Right cardiac atrium (tissue), 5 donors: ENCODE data around the gene RNF168. TPM values are rescaled to one million over a fixed set of nuclear protein-coding genes. Genes with fewer than 3 reads are reported as not detected.
A peak's percentile ranks its signal among the peaks of the same experiment; 100 is the strongest.
"Not testable (repeated sequence)": the region's sequence is repeated elsewhere in the genome, so short reads cannot be mapped to it uniquely, and the experiment has no call there.

ENCODE experiments used
- ATAC-seq, 2 donors: fragments of 200-7000 bp; cut with Tn5 transposase; one replicate each; pipeline versions ENCODE4 v1.8.0 to v1.9.1; 2020; ENCODE audit warnings: moderate library complexity in 2 of 2, mild to moderate bottlenecking in 1 of 2
- DNase-seq, 3 donors: peaks; one replicate each; pipeline ENCODE4 v3.0.0-alpha.2; 2020
- H3K27ac ChIP-seq: one replicate; pipeline ENCODE4 v1.5.1; 2013; ENCODE audit warnings: mild to moderate bottlenecking, low read length, control low read depth, moderate library complexity
- H3K27me3 ChIP-seq: one replicate; pipeline ENCODE4 v1.6.1; 2013; ENCODE audit not compliant: control insufficient read depth, insufficient read depth
- H3K4me1 ChIP-seq: one replicate; pipeline ENCODE4 v1.6.1; 2013; ENCODE audit warnings: low read length; ENCODE audit not compliant: control insufficient read depth, insufficient read depth
- H3K4me3 ChIP-seq: one replicate; pipeline ENCODE4 v1.5.1; 2013; ENCODE audit warnings: low read length, control low read depth
- H3K9me3 ChIP-seq: one replicate; pipeline ENCODE4 v1.6.1; 2013; ENCODE audit warnings: low read length; ENCODE audit not compliant: control insufficient read depth
- WGBS: extraction: QIAGEN DNeasy Blood & Tissue Kit; methylation state at CpG from one replicate; pipeline ENCODE4 v1.1.7; 2013; 5-methylcytosine and 5-hydroxymethylcytosine counted together
- intact Hi-C, 4 donors: fragments of 100-400 bp; cut with DNase I; formaldehyde crosslinking; loops; one replicate each; pipeline versions ENCODE4 v1.11.0 to v1.14.0; 2022 to 2023
- long read RNA-seq, 4 donors: library from polyadenylated mRNA; unstranded; transcript quantifications; one replicate each; pipeline ENCODE4 v2.0.0, GENCODE V29; 2020 to 2021
- polyA plus RNA-seq: library from polyadenylated mRNA; stranded (reverse); fragments of 200-250 nt; gene quantifications from one replicate; pipeline ENCODE4 v1.2.3, GENCODE V29; 2013
- total RNA-seq, 4 donors: library from RNA; stranded (reverse); fragmentation: NEBNext Ultra II Directional; extraction: Animal tissue kit (Norgen Biotek cat#: 25700); gene quantifications; one replicate each; pipeline ENCODE4 v1.2.1, GENCODE V29; 2021
- donor health status: healthy with polysubstance abuse.
- donor health status: DM: no; HTN: yes; CAD: no.
- donor health status: DM: no; HTN: no; CAD: no.
- donor health status: DM: no; HTN: yes; CAD: no; lungs with severe emphysema.
- donor health status: DM: yes; HTN: yes; CAD: no.

RNF168 gene, protein sequence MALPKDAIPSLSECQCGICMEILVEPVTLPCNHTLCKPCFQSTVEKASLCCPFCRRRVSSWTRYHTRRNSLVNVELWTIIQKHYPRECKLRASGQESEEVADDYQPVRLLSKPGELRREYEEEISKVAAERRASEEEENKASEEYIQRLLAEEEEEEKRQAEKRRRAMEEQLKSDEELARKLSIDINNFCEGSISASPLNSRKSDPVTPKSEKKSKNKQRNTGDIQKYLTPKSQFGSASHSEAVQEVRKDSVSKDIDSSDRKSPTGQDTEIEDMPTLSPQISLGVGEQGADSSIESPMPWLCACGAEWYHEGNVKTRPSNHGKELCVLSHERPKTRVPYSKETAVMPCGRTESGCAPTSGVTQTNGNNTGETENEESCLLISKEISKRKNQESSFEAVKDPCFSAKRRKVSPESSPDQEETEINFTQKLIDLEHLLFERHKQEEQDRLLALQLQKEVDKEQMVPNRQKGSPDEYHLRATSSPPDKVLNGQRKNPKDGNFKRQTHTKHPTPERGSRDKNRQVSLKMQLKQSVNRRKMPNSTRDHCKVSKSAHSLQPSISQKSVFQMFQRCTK
- total RNA-seq (10 to 100 TPM; 18.5 to 24.9 (median 22.6) TPM), polyA plus RNA-seq (6.8 TPM)
- long read RNA-seq, donor 1, full-length matches to known transcripts: 7 of 17 reads
- long read RNA-seq, donor 1, partial matches to known transcripts: 6 of 17 reads
- long read RNA-seq, donor 1, other reads (novel, unspliced or antisense): 4 of 17 reads
- long read RNA-seq, donor 2, full-length matches to known transcripts: 3 of 5 reads
- long read RNA-seq, donor 2, partial matches to known transcripts: 2 of 5 reads
- long read RNA-seq, donor 2, other reads (novel, unspliced or antisense): 0 of 5 reads
- long read RNA-seq, donor 3, full-length matches to known transcripts: 5 of 34 reads
- long read RNA-seq, donor 3, partial matches to known transcripts: 14 of 34 reads
- long read RNA-seq, donor 3, other reads (novel, unspliced or antisense): 15 of 34 reads
- long read RNA-seq, donor 4, full-length matches to known transcripts: 1 of 7 reads
- long read RNA-seq, donor 4, partial matches to known transcripts: 2 of 7 reads
- long read RNA-seq, donor 4, other reads (novel, unspliced or antisense): 4 of 7 reads

DNA sequence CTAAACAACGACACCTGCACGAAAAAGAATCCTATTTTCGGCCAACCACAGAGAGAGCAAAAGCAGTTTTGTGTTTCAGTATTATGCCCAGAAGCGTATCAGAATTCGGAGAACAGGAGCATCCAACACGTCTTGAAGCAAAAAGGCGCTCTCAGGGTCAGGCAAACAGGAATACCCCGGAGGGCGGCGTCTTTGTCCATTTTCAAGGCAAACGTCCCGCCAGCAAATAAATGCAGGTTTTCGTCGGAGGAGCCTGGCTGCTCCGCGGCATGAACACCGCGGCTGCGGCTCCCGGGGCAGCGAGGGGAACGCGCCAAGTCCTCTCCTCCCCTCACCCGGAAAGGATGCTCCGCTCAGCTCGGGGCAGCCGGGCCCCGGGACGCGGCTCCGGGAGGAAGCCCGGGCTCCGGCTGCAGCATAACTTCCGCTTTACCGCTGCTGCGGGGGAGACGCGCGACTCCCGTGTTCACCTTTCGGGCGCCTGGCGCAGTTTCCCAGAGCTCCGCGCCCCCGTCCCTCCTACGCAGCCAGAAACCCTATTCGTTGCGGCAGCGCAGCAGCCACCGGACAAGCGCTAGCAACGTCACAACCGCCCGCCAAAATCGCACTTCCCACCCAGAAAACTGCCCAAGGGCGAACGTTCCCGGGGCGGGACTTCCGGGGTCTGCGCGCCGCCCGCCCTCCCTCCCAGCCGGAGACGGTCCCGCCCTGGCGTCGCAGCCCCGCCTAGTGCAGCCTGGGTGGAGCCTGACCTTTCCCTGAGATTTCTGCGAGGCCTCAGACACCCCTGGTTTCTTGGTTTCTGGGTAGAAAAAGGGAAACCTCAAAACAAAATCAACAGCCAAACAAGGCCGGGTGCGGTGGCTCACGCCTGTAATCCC, at the start of gene RNF168:
RNF168 (minus strand) TSS at position 573 of the 881 bp plus-strand sequence. CDS start 595 bp downstream, outside the sequence.
- peaks cover 7% of the 10 kb centered on the region for H3K4me1 ChIP-seq
- peak; percentile 97 to 98 for ATAC-seq
- H3K27me3 ChIP-seq: no peaks in the 10 kb centered on the region
- peak within 1 kb of the TSS; percentile 97 for H3K4me3 ChIP-seq
- peak; percentile 97 to 99 (median 98) for DNase-seq
- H3K9me3 ChIP-seq: peaks cover 4% of the 10 kb centered on the region
- under 1% methylated on average over 75 of the region's 75 CpGs for WGBS
- peak within 1 kb of the TSS; percentile 97 for H3K27ac ChIP-seq
- intact Hi-C loops: no loop called here

DNA sequence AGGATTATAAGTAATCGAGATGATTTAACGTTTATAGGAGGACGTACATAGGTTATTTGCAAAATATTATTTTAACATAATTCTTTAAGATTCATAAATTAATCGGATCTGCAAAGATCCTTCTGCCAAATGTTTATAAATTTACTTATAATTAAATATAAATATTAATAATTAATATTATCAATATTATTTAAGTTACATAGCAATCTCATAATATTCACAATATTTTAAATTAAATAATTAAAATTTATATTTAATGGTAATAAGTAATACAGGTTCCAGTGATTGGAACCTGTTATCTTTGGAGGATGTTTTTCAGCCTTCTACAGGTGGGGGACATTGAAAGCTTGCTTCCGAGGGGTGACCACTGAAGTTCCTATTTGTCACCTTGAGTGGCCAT, 48.7 kb upstream of the RNF168 start:
- Histone ChIP-seq H3K9me3 (no peaks in the 10 kb centered on the region), H3K4me3 (no peak overlapping the region), H3K27ac (no peak overlapping the region), H3K27me3 (no peaks in the 10 kb centered on the region), H3K4me1 (no peaks in the 10 kb centered on the region)
- WGBS: 98% methylated on average over 5 of the region's 5 CpGs
- intact Hi-C loops: no loop called here
- ATAC-seq (no peak), DNase-seq (no peak)

DNA sequence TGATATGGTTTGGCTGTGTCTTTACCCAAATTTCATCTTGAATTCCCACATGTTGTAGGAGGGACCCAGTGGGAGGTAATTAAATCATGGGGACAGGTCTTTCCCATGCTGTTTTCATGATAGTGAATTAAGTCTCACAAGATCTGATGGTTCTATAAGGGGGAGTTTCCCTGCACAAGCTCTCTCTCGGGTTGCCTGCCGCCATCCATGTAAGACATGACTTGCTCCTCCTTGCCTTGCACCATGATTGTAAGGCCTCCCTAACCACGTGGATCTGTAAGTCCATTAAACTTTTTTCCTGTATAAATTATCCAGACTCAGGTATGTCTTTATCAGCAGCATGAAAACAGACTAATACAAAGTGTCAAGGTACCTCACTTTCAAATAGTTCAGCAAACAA, 46.6 kb upstream of the RNF168 start:
- intact Hi-C loops, DNase-seq: not testable (repeated sequence)
- 86% methylated on average over 3 of the region's 3 CpGs for WGBS

DNA sequence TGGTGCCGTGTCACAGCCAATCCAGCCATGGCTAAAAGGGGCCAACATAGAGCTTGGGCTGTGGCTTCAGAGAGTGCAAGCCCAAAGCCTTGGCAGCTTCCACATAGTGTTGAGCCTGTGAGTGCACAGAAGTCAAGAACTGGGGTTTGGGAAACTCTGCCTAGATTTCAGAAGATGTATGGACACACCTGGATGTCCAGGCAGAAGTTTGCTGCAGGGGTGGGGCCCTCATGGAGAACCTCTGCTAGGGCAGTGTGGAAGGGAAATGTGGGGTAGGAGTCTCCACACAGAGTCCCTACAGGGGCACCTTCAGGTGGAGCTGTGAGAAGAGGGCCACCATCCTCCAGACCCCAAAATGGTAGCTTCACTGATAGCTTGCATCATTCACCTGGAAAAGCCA, 45.7 kb upstream of the RNF168 start:
- ATAC-seq, DNase-seq, H3K27me3 ChIP-seq, H3K9me3 ChIP-seq, H3K4me3 ChIP-seq, intact Hi-C loops, H3K27ac ChIP-seq, H3K4me1 ChIP-seq: not testable (repeated sequence)
- WGBS: 96% methylated on average over 1 of the region's 1 CpG

More for the DNA sequence above, 46.6 kb upstream of the RNF168 start:
- not testable (repeated sequence) for H3K27me3 ChIP-seq, H3K4me1 ChIP-seq, H3K27ac ChIP-seq, H3K9me3 ChIP-seq, ATAC-seq, H3K4me3 ChIP-seq

DNA sequence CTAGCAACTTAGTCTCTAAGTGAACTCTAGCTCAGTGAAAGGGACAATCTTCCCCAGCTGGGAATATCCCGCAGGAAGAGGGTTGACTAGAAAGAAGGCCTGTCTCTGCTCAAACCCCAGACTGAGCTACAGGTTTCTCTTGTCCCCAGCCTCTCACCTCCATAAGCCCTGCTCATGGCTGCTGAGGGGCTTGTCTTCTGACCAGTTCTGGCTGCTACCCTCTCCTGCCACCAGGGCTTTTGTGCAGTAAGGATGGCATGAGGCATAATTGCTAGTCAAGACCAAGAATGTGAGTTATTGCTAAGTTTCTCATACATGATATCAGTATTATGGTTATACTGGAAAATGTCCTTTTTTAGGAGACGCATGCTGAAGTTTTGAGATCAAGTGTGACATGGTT, 43.5 kb upstream of the RNF168 start:
- no peaks in the 10 kb centered on the region for H3K4me1 ChIP-seq
- 90% methylated on average over 2 of the region's 2 CpGs for WGBS

DNA sequence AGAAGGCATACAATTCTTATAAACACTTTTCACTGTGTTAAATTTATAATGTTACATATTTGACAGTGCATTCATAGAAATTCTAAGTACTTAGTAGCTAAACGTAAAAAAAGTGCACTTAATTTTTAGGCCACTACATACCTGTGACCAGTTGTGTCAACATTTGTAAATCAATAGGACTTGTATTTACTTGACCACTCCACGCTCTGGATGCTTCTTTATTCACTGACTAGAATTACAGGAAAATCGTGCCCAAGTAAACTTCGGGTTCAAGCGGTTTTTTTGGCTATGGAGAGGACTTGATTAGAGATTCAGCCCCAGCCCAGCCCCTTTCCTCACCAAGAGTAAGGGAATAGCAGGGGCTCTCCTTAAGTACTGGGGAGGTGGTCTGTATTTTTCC, 43.0 kb upstream of the RNF168 start:
- ATAC-seq (no peak), DNase-seq (no peak)
- no peaks in the 10 kb centered on the region for H3K4me1 ChIP-seq
- intact Hi-C loops: no loop called here
- no peaks in the 10 kb centered on the region for H3K27me3 ChIP-seq
- H3K4me3 ChIP-seq: no peak overlapping the region
- H3K27ac ChIP-seq: no peak overlapping the region
- H3K9me3 ChIP-seq: no peaks in the 10 kb centered on the region
- 87% methylated on average over 5 of the region's 5 CpGs for WGBS

More for the DNA sequence above, 43.5 kb upstream of the RNF168 start:
- DNase-seq (no peak), ATAC-seq (no peak)
- Histone ChIP-seq H3K4me3 (no peak overlapping the region), H3K27ac (no peak overlapping the region), H3K27me3 (no peaks in the 10 kb centered on the region), H3K9me3 (no peaks in the 10 kb centered on the region)
- intact Hi-C loops: no loop called here

DNA sequence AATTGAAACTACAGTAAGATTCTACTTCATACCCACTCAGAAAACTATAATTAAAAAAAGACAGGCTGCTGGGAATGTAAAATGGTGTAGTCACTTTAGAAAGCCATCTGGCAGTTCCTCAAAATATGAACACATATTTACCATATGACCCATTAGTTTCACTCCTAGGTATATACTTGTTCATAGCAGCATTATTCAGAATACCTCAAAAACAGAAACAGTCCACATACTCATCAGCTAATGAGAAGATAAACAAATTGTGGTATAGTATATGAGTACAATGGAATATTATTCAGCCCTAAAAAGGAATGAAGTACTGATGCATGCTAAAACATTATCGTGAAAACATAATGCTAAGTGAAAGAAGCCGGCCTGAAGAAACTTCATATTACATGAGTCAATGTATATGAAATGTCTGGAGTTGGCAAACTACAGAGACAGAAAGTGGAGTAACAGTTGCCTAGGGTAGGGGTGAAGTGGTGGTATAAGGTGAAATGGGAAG, 41.0 kb upstream of the RNF168 start:
- no peak for DNase-seq
- no peaks in the 10 kb centered on the region for H3K4me1 ChIP-seq
- intact Hi-C loops: no loop called here
- ATAC-seq: no peak
- no peak overlapping the region for H3K27ac ChIP-seq
- H3K4me3 ChIP-seq: no peak overlapping the region
- no peaks in the 10 kb centered on the region for H3K27me3 ChIP-seq
- no peaks in the 10 kb centered on the region for H3K9me3 ChIP-seq
- 96% methylated on average over 2 of the region's 2 CpGs for WGBS

DNA sequence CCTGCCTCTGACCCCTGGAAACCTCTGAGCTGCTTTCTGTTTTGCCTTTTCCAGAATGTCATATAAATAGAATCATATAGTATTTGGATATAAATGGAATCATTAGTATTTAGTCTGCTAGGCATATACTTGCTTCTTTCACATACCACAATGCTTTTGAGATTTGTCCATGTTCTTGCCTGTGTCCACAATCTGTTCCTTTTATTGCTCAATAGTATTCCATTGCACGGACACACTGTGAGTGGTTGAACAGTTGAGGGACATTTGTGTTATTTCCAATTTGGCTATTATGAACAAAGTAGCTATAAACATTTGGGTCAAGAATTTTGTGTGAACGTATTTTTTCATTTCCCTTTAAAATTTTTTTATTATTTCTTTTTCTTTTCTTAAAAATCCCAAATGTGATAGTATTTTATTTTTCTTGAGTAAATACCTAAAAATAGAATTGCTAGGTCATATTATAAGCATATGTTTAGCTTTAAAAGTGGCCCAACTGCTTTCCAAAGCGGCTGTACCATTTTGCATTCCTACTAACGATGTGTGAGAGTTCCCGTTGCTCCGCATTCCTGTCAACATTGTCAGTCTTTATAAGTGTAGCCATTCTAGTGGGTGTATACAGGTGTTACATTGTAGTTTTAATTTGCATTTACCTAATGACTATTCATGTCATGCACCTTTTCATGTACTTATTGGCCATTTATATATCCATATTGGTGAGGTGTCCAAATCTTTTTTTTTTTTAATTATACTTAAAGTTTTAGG, 38.3 kb upstream of the RNF168 start:
- intact Hi-C loops: no loop called here
- Histone ChIP-seq H3K4me3 (no peak overlapping the region), H3K27me3 (no peaks in the 10 kb centered on the region), H3K9me3 (no peaks in the 10 kb centered on the region), H3K27ac (no peak overlapping the region), H3K4me1 (no peaks in the 10 kb centered on the region)
- DNase-seq (no peak), ATAC-seq (no peak)
- 89% methylated on average over 6 of the region's 6 CpGs for WGBS

DNA sequence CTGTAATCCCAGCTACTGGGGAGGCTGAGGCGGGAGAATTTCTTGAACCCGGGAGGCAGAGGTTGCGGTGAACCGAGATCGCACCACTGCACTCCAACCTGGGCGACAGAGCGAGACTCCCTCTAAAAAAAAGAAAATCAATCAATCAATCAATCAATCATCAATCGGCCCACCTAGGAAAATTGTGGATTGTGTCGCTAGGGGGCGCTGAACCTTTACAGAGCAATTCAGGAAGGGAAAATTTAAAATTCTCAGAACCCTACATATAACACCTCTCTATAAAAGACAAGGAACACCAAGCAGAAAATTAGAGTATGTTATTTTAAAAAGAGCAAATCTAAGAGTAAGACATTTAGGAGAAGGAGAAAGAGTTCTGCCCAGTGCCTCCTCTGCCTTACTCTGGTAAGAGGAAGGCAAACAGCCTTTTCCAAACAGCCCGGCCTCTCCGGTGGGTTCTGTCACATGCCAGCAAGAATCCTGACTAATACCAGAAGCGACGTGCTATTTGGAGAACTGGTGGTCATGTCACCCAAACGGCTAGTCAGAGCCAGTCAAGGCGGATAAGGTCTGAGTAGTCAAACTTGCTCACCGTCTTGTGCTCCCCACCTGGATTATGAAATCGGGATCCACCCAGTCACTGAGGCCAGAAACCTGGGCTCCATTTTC, 33.9 kb upstream of the RNF168 start:
- Histone ChIP-seq H3K9me3 (no peaks in the 10 kb centered on the region), H3K27ac (no peak overlapping the region), H3K4me3 (no peak overlapping the region), H3K27me3 (no peaks in the 10 kb centered on the region), H3K4me1 (no peaks in the 10 kb centered on the region)
- intact Hi-C loops: no loop called here
- DNase-seq (peak in 2 of 3 donors; percentile 23 to 69), ATAC-seq (no peak)
- WGBS: 43% methylated on average over 18 of the region's 18 CpGs
